ENCODE results near the gene ZNF547.
A peak's percentile ranks its signal among the peaks of the same experiment; 100 is the strongest.
"Not testable (repeated sequence)": the region's sequence is repeated elsewhere in the genome, so short reads cannot be mapped to it uniquely, and the experiment has no call there.

Gene ZNF547

DNA sequence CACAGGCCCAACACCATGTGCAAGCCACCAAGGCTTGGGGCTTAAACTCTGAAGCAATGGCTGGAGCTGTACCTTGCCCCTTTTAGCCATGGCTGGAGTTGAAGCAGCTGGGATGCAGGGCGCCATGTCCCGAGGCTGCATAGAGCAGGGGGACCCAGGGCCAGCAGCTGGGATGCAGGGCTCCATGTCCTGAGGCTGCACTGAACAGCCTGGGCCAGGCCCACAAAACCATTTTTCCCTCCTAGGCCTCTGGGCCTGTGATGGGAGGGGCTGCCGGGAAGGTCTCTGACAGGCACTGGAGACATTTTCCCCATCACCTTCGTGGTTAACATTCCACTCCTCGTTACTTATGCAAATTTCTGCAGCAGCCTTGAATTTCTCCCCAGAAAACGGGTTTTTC is 10.8 kb downstream of the ZNF547 start:
- TF ChIP-seq, protein P1, sequence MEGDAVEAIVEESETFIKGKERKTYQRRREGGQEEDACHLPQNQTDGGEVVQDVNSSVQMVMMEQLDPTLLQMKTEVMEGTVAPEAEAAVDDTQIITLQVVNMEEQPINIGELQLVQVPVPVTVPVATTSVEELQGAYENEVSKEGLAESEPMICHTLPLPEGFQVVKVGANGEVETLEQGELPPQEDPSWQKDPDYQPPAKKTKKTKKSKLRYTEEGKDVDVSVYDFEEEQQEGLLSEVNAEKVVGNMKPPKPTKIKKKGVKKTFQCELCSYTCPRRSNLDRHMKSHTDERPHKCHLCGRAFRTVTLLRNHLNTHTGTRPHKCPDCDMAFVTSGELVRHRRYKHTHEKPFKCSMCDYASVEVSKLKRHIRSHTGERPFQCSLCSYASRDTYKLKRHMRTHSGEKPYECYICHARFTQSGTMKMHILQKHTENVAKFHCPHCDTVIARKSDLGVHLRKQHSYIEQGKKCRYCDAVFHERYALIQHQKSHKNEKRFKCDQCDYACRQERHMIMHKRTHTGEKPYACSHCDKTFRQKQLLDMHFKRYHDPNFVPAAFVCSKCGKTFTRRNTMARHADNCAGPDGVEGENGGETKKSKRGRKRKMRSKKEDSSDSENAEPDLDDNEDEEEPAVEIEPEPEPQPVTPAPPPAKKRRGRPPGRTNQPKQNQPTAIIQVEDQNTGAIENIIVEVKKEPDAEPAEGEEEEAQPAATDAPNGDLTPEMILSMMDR (conservative IDR thresholded peaks at IDR 0.05) = no peak
- no peak overlapping the region for H3K27ac ChIP-seq

GRCh38 chr19:57374647-57375046 is 11.3 kb downstream of the ZNF547 start:
- not testable (repeated sequence) for H3K27ac ChIP-seq

DNA sequence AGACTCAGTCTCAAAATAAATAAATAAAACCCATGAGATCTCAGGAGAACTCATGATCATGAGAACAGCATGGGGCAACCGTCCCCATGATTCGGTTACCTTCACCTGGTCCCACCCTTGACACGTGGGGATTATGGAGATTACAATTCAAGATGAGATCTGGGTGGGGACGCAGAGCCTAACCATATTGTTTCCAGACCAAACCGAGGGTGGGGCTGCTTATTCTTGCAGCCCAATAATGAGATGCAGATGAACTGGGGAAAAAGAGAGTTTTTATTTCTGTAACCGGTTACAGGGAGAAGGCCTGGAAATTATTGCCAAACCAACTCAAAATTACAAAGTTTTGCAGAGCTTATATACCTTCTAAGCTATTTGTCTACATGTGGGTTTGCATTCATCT is 12.8 kb downstream of the ZNF547 start:
- no peak overlapping the region for H3K27ac ChIP-seq
- TF ChIP-seq, protein P1 (conservative IDR thresholded peaks at IDR 0.05) = no peak

- TF ChIP-seq, protein P1 (conservative IDR thresholded peaks at IDR 0.05) = no peak
- H3K27ac ChIP-seq = no peak overlapping the region
Measured at GRCh38 chr19:57377498-57378146, 14.3 kb downstream of the ZNF547 start.

GRCh38 chr19:57380923-57381322 is 17.6 kb downstream of the ZNF547 start:
- no peak overlapping the region for H3K27ac ChIP-seq
- TF ChIP-seq, protein P1 (conservative IDR thresholded peaks at IDR 0.05) = no peak

DNA sequence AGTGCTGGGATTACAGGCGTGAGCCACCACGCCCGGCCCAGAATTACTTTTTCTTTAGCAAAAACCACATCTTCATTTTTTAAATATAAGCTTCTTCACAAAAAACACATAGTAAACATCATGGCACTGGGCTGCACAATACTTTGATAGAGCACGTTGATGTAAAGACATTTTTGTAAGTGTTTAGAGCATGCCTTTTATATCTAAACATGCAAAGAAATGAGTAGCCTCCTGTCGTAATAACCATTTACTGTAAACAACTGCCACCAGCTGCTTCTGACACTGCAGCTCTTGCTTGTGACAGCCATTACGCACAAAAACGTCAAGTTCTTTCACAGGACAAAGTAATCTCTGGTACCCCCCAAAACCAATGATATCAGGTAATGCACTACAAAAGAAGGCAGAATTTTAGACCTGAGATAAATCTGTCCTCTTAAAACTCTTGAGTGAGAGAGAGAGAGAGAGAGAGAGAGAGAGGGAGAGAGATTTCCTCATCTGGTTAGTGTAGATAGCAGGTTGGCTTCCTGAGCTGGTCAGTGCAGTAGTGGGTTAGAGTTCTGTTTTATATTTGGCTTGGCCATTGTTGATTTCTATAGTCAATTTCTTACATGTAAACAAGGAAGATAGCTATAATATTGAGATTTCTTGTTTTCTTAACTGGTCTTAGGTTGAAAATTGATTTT is 19.6 kb downstream of the ZNF547 start:
- H3K27ac ChIP-seq = no peak overlapping the region
- TF ChIP-seq, protein P1 (conservative IDR thresholded peaks at IDR 0.05) = no peak

- TF ChIP-seq, protein P1 (conservative IDR thresholded peaks at IDR 0.05) = no peak
- peak overlapping the region; percentile 84 for H3K27ac ChIP-seq
Measured at GRCh38 chr19:57389194-57389729, 25.9 kb downstream of the ZNF547 start.
